BLaER1 treated with 17β-estradiol and CSF1 and Interleukin-3, amounts not matched to agents 10 nM and 100 nM (cell line): ENCODE results near the gene ZNF467.

Experiments used
- H3K27ac ChIP-seq, 11 experiments: shearing (Covaris generic); formaldehyde crosslinking; 2 replicates each; pipeline ENCODE4 v1.8.1; 2022
- H3K27me3 ChIP-seq, 11 experiments: shearing (Covaris generic); formaldehyde crosslinking; 2 replicates each; pipeline ENCODE4 v1.8.1; 2022
- H3K36me3 ChIP-seq, 11 experiments: shearing (Covaris generic); formaldehyde crosslinking; 2 replicates each; pipeline ENCODE4 v1.8.1; 2022
- H3K4me1 ChIP-seq, 10 experiments: shearing (Covaris generic); formaldehyde crosslinking; 2 replicates each; pipeline ENCODE4 v1.8.1; 2022
- H3K4me2 ChIP-seq, 11 experiments: shearing (Covaris generic); formaldehyde crosslinking; 2 replicates each; pipeline ENCODE4 v1.8.1; 2022
- H3K4me3 ChIP-seq, 10 experiments: shearing (Covaris generic); formaldehyde crosslinking; 2 replicates each; pipeline ENCODE4 v1.8.1; 2022
- H3K9ac ChIP-seq, 11 experiments: shearing (Covaris generic); formaldehyde crosslinking; 2 replicates each; pipeline ENCODE4 v1.8.1; 2022
- H3K9me3 ChIP-seq, 11 experiments: shearing (Covaris generic); formaldehyde crosslinking; replicated peaks in 1 of 11; 2 replicates each; pipeline ENCODE4 v1.8.1; 2022
- H4K20me1 ChIP-seq, 11 experiments: shearing (Covaris generic); formaldehyde crosslinking; 2 replicates each; pipeline ENCODE4 v1.8.1; 2022
- Cebpa-rat ChIP-seq, 11 experiments: shearing (Covaris generic); IDR thresholded peaks; 2 replicates each; pipeline ENCODE4 v1.8.1; 2022

The ZNF467 gene

DNA sequence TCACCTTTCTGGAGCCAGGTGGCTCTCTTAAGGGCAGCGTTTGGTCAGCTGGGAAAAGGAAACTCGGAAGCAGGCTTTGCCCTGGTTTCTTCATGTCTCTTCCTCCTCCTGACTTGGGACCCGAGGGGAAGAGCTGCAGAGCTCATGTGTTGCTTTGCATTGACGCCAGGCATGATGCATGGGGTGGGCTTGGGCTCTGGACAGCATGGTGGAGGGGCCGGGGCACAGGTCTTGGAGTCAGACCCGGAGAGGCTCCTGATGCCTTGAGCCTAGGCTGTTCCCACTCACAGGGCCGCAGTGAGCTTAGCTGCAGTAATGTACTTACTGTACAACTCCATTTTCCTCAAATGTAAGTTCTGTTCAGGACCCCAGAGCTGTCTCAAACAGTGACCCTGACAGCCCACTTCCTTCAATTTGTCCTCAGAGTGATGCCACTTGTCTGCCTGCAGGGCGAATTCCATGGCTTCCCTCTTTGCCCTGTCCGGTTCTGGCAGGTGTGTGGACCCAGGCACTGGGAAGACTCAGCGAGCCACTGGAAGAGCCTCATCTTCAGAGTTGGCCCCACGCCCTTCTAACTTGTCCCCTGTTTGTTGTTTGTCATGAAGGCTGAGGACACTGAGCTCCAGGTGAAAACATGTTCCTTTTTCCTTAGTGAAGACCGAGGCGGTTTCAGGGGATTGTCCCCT, 50.2 kb downstream of the ZNF467 start:
- H4K20me1 ChIP-seq = peaks cover 0 to 44% (median 18%) of the 10 kb centered on the region in 11 experiments; a peak in 13 of 22 replicates
- H3K36me3 ChIP-seq = peaks cover 73 to 95% (median 89%) of the 10 kb centered on the region in 11 experiments
- H3K4me3 ChIP-seq = no peak overlapping the region
- H3K9ac ChIP-seq = no peak overlapping the region; a peak in 1 of 22 replicates
- H3K9me3 ChIP-seq = no peaks in the 10 kb centered on the region
- H3K27me3 ChIP-seq = no peaks in the 10 kb centered on the region
- no peak overlapping the region for H3K27ac ChIP-seq
- no peak overlapping the region for H3K4me2 ChIP-seq
- peaks cover 29 to 52% (median 37%) of the 10 kb centered on the region in 10 experiments for H3K4me1 ChIP-seq
- no peak for TF ChIP-seq Cebpa-rat (IDR thresholded peaks at IDR 0.05)

DNA sequence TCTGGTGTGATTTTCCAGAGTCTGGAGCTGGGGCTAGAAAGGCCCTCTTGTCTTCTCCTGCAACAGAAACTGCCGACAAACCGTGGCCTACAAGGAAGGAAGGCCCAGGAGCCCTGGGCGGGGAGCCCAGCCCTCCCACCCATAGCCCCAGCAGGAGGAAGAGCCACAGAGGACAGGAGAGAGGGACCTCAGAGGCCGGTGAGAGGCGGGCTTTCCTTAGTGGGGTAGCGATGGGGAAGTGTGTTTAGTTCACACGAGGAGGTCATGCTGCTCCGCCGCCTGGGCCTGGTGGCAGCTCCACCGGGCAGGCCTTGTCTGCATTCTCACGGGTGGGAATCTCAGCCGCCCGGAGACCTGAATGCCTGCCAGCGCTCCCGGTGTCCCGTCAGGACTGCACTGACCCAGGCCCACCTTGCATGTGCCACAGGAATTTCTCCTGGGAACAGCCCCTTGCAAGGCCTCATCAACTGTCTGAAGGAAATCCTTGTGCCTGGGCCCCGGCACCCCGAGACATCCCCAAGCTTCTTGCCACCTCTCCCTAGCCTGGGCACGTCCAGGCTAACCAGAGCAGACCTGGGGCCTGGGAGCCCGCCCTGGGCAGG, 50.9 kb downstream of the ZNF467 start:
- Histone ChIP-seq H3K27ac (no peak overlapping the region), H3K9me3 (no peaks in the 10 kb centered on the region)
- no peak for TF ChIP-seq Cebpa-rat (IDR thresholded peaks at IDR 0.05)

DNA sequence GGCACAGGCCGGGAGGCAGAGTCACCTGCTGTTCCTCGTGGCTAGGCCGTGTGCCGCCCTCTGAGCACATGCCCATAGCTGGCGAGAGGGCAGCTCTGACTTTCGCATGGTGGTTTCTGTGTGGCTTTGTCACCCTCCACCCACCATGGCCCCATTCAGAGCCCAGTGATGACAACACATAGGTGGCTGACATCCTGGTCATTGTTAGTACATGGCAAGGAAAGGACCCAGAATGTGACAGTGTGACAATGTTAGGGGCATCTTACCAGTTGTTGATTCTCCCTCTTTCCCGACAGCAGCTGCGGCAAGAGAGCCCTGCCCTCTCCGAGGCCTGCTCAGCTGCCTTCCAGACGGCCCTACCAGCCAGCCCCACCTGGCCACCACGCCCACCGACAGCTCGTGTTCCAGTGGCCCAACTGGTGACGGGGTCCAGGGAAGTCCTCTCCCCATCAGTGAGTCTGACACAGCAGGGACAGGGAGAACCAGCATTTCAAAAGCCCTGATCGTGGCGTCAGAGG, 52.2 kb downstream of the ZNF467 start:
- Histone ChIP-seq H3K9ac (0 out of 22 replicates have a peak overlapping the region, but pooled peaks of 1 of the 11 experiments have one; percentile 21), H3K9me3 (no peaks in the 10 kb centered on the region), H3K4me3 (no peak overlapping the region), H3K27ac (no peak overlapping the region), H3K27me3 (no peaks in the 10 kb centered on the region), H3K4me1 (peaks cover 32 to 59% (median 48%) of the 10 kb centered on the region in 10 experiments), H3K36me3 (peaks cover 53 to 82% (median 68%) of the 10 kb centered on the region in 11 experiments), H3K4me2 (0 out of 22 replicates have a peak overlapping the region, but pooled peaks of 1 of the 11 experiments have one; percentile 50), H4K20me1 (peaks cover 0 to 54% (median 33%) of the 10 kb centered on the region in 11 experiments; a peak in 17 of 22 replicates)
- TF ChIP-seq Cebpa-rat (IDR thresholded peaks at IDR 0.05) = no peak

More for the DNA sequence above, 50.9 kb downstream of the ZNF467 start:
- no peak overlapping the region for H3K4me3 ChIP-seq
- peaks cover 66 to 88% (median 82%) of the 10 kb centered on the region in 11 experiments for H3K36me3 ChIP-seq
- H4K20me1 ChIP-seq = peaks cover 0 to 41% (median 22%) of the 10 kb centered on the region in 11 experiments; a peak in 17 of 22 replicates
- H3K9ac ChIP-seq = no peak overlapping the region
- H3K27me3 ChIP-seq = no peaks in the 10 kb centered on the region
- H3K4me1 ChIP-seq = peaks cover 29 to 48% (median 37%) of the 10 kb centered on the region in 10 experiments
- H3K4me2 ChIP-seq = no peak overlapping the region

DNA sequence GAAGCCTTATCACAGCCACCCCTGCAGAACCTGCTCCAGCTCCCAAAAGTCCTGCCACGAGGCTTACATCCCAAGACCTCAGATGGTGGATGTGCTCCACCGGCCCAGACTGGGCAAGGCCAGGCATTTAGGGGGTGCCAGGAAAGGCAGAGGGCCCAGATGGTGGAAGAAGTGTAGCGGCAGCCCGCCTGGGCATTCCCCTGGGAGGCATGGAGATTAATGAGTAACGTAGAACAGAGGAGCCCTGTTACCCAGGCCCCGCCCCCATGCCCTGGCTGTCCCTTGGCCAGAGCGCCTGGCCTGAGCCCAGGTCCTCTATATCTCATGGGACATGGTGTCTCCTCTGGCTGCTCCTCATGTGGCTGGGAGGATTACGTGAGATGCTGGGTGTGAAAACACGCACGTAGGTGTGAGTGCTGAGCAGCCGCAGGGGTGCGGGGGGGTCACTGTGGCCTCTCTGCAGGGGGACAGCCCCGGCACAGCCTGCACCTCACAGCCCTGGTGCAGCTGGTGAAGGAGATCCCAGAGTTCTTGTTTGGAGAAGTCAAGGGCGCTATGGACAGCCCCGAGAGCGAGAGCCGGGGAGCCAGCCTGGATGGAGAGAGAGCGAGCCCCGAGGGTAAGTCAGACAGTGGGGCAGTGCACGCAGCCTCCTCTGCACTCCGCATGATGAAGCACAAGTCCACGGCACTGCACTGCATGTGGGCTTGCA, 52.9 kb downstream of the ZNF467 start:
- peaks cover 37 to 61% (median 50%) of the 10 kb centered on the region in 10 experiments for H3K4me1 ChIP-seq
- no peak overlapping the region for H3K4me3 ChIP-seq
- TF ChIP-seq Cebpa-rat (IDR thresholded peaks at IDR 0.05) = no peak
- H3K9me3 ChIP-seq = no peaks in the 10 kb centered on the region
- H3K9ac ChIP-seq = peak overlapping the region in 5 of 11 experiments; percentile 7 to 57 (median 12); a peak in 7 of 22 replicates
- no peak overlapping the region for H3K27ac ChIP-seq
- no peaks in the 10 kb centered on the region for H3K27me3 ChIP-seq
- H4K20me1 ChIP-seq = peaks cover 0 to 61% (median 37%) of the 10 kb centered on the region in 11 experiments; a peak in 17 of 22 replicates
- peaks cover 48 to 76% (median 62%) of the 10 kb centered on the region in 11 experiments for H3K36me3 ChIP-seq
- peak overlapping the region in 7 of 11 experiments; percentile 13 to 60 (median 41); a peak in 11 of 22 replicates for H3K4me2 ChIP-seq

DNA sequence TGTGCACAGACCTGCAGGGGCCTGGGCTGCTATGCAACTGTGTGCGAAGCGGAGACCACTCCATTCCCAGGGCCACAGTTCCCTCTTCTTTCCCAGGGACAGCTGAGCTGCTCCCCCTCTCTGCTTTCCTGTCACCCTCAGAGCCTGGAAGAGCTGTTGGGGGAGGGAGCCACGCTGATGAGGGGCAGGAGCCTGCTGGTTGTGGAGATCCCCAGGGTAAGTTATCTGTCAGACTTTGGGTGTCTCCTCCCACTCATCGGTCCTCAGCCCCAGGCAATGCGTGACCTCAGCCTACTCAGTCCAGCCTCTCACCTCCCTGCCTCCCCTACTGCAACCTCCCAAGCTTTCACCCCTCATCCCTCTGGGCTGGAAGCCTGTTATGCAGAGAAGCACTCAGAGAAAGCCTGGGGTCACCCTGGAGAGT, 53.5 kb downstream of the ZNF467 start:
- Histone ChIP-seq H3K9me3 (no peaks in the 10 kb centered on the region), H3K36me3 (peaks cover 42 to 70% (median 56%) of the 10 kb centered on the region in 11 experiments), H3K4me2 (peak overlapping the region in 8 of 11 experiments; percentile 13 to 60 (median 41); a peak in 12 of 22 replicates), H4K20me1 (peaks cover 0 to 61% (median 37%) of the 10 kb centered on the region in 11 experiments; a peak in 17 of 22 replicates), H3K4me1 (peaks cover 36 to 59% (median 49%) of the 10 kb centered on the region in 10 experiments), H3K4me3 (no peak overlapping the region), H3K27me3 (no peaks in the 10 kb centered on the region), H3K27ac (no peak overlapping the region; a peak in 1 of 22 replicates), H3K9ac (peak overlapping the region in 5 of 11 experiments; percentile 7 to 57 (median 12); a peak in 6 of 22 replicates)
- no peak for TF ChIP-seq Cebpa-rat (IDR thresholded peaks at IDR 0.05)

DNA sequence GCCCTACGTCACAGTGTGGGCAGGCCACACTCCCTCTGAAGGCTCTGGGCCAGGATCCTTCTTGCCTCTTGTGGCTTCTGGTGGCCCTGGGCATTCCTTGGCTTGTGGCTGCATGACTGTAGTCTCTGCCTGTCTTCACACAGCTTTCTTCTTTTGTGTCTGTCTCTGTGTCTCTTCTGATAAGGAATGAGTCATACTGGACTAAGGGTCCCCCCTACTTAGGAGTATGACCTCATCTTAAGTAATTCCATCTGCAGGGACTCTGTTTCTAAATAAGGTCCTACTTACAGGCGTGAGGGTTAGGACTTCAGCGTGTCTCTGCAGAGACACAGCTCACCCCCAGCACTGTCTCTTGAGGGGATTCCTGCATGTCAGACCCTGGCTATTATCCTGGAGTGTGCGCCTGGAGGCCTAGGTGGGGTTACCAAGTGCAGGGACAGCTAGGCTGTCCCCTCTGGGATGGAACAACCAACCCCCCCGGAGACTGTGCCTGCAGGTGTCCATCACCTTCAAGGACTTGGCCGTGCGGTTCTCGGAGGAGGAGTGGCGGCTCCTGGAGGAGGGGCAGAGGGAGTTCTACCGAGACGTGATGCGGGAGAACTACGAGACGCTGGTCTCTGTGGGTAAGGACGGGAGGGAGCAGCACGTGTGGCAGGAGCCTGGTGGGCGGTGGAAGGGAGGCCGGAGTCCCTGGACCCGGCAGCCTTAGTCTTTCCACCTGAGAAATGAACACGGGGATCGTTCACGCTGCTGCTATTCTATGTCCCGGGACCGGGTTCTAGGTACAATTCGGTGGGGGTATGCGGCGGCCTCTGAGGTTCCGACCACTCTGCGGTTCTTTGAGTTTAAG, 54.1 kb downstream of the ZNF467 start:
- H3K9ac ChIP-seq = peak overlapping the region in 2 of 11 experiments; percentile 11 to 57; a peak in 2 of 22 replicates
- peaks cover 0 to 61% (median 37%) of the 10 kb centered on the region in 11 experiments; a peak in 17 of 22 replicates for H4K20me1 ChIP-seq
- TF ChIP-seq Cebpa-rat (IDR thresholded peaks at IDR 0.05) = no peak
- H3K4me1 ChIP-seq = peaks cover 30 to 54% (median 44%) of the 10 kb centered on the region in 10 experiments
- H3K4me3 ChIP-seq = no peak overlapping the region
- H3K27me3 ChIP-seq = no peaks in the 10 kb centered on the region
- no peak overlapping the region; a peak in 1 of 22 replicates for H3K27ac ChIP-seq
- peak overlapping the region in 9 of 11 experiments; percentile 13 to 60 (median 41); a peak in 12 of 22 replicates for H3K4me2 ChIP-seq
- peaks cover 36 to 64% (median 53%) of the 10 kb centered on the region in 11 experiments for H3K36me3 ChIP-seq
- H3K9me3 ChIP-seq = no peaks in the 10 kb centered on the region

DNA sequence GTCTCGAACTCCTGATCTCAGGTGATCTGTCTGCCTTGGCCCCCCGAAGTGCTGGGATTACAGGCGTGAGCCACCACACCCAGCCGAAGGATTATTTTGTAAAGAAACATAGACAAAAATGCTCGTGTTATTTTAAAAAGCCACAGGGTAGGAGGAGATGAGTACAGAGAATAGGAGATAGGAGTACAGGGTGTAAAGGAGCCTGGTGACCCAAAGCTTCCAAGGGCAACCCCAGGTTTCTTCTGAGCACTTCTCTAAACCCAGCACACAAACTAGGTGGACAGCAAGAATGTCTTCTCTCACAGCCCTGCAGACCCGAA, 54.7 kb downstream of the ZNF467 start:
- Histone ChIP-seq H3K27ac (no peak overlapping the region), H3K9ac (no peak overlapping the region)

More for the DNA sequence above, 54.7 kb downstream of the ZNF467 start:
- H3K4me2 ChIP-seq = peak overlapping the region in 2 of 11 experiments; percentile 20 to 24; a peak in 2 of 22 replicates
- peaks cover 32 to 59% (median 48%) of the 10 kb centered on the region in 10 experiments for H3K4me1 ChIP-seq
- peaks cover 30 to 58% (median 47%) of the 10 kb centered on the region in 11 experiments for H3K36me3 ChIP-seq
- no peaks in the 10 kb centered on the region for H3K27me3 ChIP-seq
- peaks cover 0 to 3% (median 0%) of the 10 kb centered on the region in 11 experiments; a peak in 5 of 22 replicates for H3K9me3 ChIP-seq
- TF ChIP-seq Cebpa-rat (IDR thresholded peaks at IDR 0.05) = no peak
- no peak overlapping the region for H3K4me3 ChIP-seq
- H4K20me1 ChIP-seq = peaks cover 0 to 61% (median 37%) of the 10 kb centered on the region in 11 experiments; a peak in 17 of 22 replicates
